ENCODE results near the gene MTNR1A.

Gene MTNR1A

GRCh38 chr4:186485561-186486062 lies 69.8 kb downstream of the MTNR1A start:
- no peak for DNase-seq

GRCh38 chr4:186485150-186485549 lies 70.2 kb downstream of the MTNR1A start:
- DNase-seq: no peak

- no peak for DNase-seq
Observed at GRCh38 chr4:186483656-186484055, 71.7 kb downstream of the MTNR1A start.

All from Kasumi-1 (cell line).